HG02870 (cell line): ENCODE results near the gene GALT.

Source experiments
- ATAC-seq: cut with Tn5 transposase; IDR thresholded peaks from one replicate; pipeline ENCODE4 v1.9.1; 2021; ENCODE audit warnings: mild to moderate bottlenecking, moderate library complexity; ENCODE audit not compliant: unreplicated experiment

GALT gene

DNA sequence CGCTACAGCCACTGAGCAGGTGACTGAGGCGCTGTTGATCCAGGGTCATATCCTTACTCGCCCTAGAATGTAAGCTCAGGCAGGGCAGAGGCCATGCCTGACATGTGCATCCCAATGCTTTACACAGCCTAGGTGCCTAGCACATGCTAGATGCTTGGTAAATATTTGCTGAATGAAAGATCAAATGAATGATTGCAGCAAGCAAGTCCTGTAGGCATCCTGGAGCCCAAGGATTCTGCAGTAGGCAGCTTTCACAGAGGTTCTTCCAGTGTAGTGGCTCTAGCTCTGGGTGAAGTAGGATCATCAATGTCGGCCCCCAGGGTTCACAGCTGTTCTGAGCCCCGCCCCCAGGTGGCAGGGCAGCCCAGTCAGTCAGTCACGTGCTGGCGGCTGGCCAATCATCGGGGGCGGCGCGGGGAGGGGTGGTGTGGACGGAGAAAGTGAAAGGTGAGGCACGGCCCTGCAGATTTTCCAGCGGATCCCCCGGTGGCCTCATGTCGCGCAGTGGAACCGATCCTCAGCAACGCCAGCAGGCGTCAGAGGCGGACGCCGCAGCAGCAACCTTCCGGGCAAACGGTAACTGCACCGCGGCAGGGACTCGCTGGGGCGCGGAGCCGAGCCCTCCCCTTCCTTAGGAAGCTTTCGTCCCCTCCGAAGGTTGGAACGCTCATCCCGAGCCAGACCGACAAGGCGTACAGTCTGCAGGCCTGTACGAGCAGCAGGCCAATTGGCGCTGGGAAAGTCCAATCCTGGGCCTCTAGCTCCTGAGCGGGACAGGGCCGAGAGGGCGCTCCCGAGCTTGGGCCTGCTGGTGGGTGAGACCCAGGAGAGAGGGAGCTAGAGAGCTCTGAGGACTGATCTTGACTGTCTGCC is at the start of gene GALT:
GALT (plus strand) TSS at position 465 of the 873 bp plus-strand sequence; CDS start at position 495, 30 bp downstream.
- peak; percentile 86 for ATAC-seq

DNA sequence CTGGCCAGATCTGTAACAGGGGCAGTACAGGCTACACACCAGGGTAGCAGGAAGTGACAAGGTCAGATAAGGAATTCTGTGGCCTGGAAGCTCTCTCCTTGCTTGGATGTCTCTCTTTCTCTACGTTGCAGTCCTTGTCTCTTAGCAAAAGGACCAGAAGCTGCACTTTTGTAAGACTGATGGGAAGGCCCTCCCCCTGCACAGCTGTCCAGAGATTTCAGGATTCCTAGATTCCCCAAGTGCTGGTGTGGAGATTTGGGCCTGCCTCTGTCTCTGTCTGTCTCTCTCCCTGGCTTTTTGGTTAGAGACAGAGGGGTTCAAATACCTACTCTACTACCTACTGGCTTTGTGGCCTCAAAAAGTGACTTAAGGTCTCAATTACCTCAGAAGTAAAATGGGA is 46.9 kb upstream of the GALT start:
- no peak for ATAC-seq

GRCh38 chr9:34600908-34601307 is 45.6 kb upstream of the GALT start:
- no peak for ATAC-seq

DNA sequence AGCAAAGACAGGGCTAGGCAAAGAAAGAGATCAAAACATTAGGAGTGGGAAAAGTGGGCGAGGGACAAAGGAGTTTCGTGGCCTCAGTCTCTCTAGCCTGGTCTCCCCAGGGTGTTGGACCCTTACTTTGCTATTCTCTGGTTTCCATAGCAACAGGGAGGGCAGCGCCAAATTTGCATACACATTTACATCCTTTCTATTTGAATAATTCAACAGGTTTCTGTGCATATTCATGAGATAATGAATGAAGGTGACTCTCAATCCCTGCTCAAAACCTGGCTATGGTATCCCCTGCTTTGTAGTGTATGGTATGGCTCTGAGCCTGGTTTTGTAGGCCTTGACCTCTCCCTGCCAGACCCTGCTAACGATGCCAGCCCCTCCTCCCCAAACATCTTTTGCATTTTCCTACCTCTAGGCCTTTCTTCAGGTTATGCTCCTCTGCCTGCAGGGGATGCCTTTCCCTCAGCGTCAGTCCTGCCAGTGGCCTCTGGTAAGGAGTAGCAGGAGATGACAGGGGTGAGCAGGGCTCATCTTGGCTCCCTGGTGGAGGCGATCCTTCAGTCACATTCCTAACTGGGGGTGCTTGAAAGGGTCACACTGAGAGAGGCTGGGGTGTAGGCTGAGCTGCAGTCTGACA is 44.4 kb upstream of the GALT start:
- no peak for ATAC-seq

- no peak for ATAC-seq
Measured at GRCh38 chr9:34603610-34604231, 42.8 kb upstream of the GALT start.

- no peak for ATAC-seq
Measured at GRCh38 chr9:34606190-34606589, 40.3 kb upstream of the GALT start.

GRCh38 chr9:34606905-34607304 is 39.6 kb upstream of the GALT start:
- no peak for ATAC-seq

DNA sequence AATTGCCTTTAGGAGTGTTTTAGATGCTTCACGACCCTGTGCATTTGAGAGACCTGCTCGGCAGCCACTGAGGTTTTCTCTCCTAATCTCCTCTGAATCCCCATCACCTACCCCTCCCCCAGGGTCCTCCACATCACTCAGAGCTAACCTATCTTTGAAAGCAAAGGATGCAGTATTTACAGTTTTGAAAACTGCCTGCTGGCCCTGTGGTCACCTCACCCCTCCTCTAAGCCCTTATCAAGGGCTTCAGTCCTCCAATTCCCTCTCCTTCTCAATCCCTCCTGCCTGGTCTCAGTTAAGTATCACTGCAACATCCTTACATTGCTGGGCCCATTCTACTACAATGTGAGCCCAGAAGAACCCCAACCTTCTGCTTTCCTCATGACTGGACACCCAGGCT is 39.1 kb upstream of the GALT start:
- ATAC-seq, result no peak

DNA sequence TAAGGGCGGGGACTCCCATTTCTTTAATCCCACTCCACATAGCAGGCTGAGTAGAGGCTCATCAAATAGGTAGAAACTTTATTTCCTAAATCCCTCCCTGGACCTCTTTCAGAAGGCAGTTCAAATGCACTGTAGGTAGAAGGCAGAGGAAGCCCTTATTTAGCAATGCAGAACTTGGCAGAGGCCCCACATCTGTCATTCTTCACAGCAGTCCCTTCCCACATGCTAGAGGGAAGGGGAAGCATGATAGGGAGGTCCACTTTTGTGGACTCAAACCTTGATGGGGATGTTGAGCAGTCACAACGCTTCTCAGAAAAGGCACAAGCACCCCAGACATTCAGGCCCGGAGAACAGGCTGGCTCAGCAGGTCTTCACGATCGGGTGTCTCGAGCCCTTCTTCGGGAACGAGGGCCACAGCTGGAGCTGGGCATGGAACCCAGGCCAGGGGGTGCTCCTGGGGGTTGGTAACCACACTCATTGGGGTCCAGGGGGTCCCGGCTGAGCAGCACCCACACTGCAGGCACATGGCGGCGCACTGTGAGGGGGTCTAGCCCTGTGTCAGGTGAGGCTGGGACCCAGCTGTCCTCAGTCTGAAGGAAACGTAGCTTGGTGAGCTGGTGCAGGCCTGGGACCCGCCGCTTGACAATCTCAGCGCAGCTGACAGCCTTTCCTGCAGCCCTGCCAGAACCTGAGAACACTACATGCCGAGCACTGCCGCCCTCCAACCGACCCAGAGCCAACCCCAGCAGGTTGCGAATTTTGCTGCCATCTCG is 35.9 kb upstream of the GALT start:
- no peak for ATAC-seq

- ATAC-seq, result peak; percentile 20
Measured at GRCh38 chr9:34611251-34611810, 35.1 kb upstream of the GALT start.

DNA sequence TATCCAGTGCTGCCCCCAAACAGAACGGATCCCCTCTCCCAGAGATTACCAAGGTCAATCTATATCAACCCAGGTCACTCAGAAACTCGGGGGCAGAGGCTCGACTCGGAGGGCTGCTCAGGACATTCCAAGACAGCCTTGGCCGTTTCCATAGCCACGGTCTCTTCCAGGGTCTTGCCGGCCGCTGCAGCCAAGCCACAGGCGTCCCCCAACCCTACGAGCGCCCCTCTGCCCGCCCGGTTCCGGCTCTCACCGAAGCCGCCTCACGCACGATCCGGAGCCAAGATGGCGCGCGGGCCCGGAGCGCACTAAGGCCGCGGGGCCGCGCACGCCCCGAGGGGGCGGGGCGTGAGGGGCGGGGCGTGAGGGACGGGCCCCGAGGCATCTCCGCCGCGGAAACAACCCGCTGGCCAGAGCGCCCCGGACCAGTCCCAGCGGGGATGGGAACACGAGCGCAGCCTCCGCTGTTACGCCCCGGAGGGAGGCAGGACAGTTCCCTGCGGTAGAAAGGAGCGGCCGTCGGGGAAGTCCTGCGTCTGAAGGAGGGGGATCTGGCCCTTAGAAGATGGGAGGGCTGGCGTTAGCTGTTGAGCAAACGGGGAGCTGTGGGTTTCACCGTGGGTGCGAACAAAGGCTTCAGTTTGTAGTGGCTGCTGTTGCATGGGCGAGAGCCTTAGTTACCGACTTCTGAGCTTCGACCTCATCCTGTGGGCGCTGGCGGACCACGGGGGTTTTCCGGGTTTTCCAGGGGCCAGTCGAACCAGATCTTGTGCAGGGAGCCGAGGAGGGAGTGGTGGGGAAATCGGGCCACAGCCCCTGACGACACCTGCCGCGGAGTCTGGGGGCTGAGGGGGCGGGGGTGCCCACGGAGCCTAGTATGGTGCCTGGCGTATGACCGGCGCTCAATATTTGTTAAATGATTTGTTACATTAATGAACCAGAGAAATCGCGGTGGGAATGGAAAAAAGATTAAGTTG is 34.4 kb upstream of the GALT start, which contains the start of gene RPP25L:
RPP25L (minus strand) TSS at position 287 of the 977 bp plus-strand sequence. CDS start 801 bp downstream, outside the sequence.
- ATAC-seq, result peak; percentile 80

DNA sequence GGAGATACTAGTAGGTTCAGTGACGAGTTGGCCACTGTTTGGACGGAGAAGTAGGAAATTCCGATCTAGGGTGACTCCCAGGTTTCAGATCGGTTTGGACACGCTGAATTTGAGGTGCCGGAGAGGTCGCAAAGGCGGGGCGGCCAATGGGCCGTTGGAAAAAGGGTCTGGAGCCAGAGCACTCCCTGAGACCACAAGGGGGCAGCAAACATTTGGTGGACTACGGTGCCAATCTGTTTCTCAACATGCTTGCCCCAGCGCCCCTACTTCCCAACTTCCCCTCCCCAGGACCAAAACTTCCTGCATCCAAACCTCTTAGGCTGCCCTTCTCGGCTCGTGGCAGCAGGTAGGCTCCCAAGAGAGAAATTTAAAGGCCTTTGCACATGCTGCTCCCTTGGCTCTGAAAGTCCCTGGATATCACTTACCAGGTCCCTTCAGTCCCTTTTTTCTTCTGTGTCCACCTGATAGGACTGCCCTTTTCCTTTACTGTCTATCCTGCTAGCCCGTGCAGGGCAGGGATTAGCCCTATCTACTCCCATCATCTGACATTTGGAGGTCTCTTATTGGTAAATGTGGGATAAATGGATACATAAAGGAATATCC is 33.6 kb upstream of the GALT start:
- ATAC-seq, result no peak

- ATAC-seq, result no peak
Measured at GRCh38 chr9:34615132-34615531, 31.3 kb upstream of the GALT start.

DNA sequence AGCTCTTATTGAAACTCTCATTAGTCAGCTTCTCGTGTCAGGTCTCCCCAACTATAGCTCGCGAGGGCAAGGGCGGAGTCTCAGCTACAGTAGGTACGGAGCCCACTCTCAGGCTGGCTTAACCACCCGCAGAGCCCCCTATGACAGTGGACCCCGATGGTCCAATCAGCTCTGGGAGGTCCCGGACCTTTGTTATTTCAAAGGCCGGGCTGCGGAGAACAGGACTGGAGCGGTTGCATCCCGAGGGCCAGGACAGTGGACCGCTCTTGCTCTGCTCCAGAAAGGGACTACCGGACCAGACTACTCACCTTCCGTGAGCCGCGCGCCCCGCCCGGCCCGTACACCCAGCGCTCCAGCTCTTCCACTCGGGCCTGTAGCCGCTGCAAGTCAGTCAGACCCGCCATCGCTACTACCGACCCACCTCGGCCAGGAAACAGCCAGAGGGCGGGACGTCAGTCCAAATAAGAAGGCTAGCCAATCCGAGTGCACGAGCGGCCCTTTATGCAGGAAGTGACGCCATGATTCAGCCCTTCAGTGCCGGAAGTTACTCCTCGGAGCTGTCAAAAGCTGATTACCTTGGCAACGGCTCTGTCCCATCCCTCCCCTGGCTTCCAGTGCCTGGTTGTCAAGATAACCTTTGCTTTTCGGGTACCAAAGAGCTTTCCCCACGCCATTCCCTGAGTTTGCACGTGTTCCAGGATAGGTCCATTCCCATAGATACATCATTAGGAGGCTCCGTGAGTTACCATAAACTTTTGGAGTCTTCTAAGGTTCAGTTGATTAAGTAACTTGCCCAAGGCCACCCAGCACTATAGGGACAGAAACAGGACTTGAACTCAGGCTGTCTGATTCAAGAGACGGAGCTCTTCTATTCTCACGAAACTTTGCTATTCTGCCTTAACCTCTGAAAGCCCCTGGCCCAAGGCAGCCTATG is 26.1 kb upstream of the GALT start, which contains the start of gene DCTN3:
DCTN3 (minus strand) TSS at position 435 of the 934 bp plus-strand sequence; CDS start at position 404, 31 bp downstream.
- ATAC-seq, result peak; percentile 98

DNA sequence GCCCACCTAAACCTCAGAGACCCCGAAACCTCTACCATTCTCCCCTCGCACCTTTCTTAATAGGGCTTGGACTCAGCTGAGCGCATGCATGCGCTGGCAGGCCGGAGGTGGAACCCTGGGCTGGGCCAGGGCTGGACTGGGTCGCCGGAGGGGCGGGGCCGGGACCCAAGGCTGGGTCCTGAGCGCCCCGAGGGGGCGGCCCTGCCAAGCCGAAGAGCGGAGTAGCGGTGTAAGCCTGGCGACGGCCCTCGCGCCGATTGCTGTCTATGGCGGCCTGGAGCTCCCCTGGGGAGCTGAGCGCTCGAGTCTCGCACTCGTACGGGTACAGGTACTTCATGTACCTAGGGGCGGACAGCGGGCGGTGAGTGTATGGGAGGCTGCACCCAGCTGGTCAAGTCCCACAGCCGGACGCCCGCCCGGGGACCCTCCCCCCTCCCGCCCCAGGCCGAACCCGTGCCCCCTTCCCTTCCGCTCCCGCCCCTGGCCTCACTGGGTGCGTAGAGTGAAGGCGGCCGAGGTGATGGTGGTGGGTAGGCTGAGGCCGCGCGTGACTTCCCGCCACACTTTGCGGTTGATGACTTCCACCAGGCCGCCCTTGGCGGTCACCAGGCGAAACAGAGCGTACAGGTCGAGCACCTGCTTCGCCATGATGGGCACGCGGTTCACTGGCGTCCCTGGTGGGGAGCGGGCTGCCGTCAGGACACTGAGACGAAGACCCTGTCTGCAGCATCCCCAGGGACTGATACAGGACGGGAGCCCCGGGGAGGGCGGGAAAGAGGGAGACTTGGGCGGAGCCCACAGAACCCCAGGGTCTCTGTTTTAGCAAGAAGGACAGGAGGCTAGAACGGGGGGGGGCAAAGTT is 22.9 kb upstream of the GALT start:
- no peak for ATAC-seq

GRCh38 chr9:34624475-34625185 is 21.8 kb upstream of the GALT start:
- no peak for ATAC-seq
